Breast epithelium (tissue), 3 donors: ENCODE measurements around the gene VPS13A.

ENCODE experiments used
- CTCF ChIP-seq, 3 donors: fragments of 450-650 bp; IDR thresholded peaks; one replicate each; pipeline ENCODE4 v1.5.1; 2016 to 2017; ENCODE audit warnings: antibody characterized with exemption in 3 of 3, mild to moderate bottlenecking in 3 of 3, moderate library complexity in 3 of 3
- POLR2A ChIP-seq: fragments of 450-650 bp; IDR thresholded peaks from one replicate; pipeline ENCODE4 v1.6.1; 2016; ENCODE audit warnings: antibody characterized with exemption, mild to moderate bottlenecking, moderate library complexity

- no peak for TF ChIP-seq POLR2A
- TF ChIP-seq CTCF (IDR thresholded peaks at IDR 0.05), result no peak
Observed at GRCh38 chr9:77131399-77131798, 45.9 kb upstream of the VPS13A start.
